SIG-M5 (cell line): ENCODE results near the gene SYMPK.

Experiments
- DNase-seq: peaks from one replicate; lab custom pipeline; 2025; lab: John Stamatoyannopoulos, UW

SYMPK gene

DNA sequence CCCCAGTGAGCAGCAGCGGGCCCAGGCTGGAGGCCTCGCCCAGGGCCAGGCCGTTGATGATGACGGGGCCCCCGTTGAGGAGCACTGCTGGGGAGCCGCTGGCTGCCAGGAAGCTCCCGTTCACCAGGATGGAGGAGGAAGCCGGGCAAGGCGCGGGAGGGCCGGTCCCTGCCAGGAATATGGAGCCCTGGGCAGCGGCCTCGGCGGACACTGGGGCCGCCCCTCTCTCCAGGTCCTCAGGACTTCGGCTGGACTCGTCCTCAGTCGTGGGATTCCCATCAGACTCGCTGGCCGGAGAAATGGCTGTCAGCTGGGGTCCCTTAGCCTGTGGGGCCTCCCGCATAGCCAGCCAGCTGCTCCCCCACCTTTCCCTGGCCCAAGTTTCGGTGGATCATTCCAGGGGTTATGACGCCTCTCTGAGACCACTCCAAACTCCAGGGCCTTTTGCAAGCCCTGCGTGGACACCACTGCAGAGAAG is 96.0 kb downstream of the SYMPK start:
- DNase-seq: no peak

DNA sequence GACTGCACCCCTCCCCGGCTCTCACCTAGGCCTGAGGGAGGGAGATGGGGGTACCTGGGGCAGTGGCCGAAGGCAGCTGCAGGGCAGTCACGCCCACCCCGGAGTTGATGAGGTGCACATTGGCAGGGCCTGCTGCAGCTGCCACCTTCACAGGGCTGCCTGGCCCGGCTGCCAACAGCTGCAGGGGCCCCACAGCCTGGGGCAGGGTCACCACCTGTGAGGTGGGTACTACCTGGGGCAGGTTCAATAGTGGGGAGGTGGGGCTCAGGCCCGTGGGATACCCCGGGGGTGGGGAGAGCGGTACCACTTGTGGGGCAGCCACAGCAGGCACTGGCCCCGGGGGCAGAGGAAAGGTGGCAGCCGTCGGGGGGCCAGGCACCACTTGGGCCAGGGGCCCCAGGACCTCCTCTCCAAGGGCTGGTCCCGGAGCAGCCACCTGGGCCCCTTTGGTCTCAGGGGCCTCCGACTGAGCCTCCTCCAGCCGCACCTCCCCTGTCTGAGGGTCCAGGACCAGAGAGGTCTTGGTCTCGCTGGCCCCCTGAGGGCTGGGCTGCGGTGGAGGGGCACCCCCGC is 96.6 kb downstream of the SYMPK start:
- no peak for DNase-seq

DNA sequence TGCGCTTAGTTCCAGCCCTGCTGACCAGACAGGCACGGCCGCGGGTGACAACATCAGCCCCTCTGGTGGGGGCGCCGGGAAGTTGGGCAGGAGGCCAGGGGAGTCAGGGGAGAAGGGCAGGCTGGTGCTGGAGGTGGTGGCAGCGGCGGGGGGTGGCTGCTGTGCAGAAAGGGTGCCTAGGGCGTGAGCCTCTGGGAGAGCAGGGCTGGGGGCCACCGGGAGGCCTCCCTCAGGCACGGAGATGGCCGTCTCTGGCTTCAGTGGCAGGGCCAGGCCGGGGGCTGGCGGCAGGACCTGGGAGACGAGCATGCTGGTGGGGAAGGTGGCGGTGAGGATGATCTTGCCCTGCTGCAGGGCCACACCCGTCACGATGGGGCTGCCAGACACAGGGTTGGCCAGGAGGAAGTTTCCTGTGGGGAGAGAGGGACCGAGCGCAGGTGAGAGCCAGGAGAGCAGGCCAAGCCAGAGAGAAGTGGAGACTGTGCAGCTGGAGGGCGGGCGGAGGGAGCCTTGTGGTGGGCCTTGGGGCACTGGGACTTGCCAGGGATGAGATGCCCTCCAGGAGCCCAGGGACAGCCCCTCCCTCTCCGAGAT is 97.1 kb downstream of the SYMPK start:
- no peak for DNase-seq
